Heart right ventricle (tissue), 16 donors: ENCODE results near the gene STARD7. TPM values are rescaled to one million over a fixed set of nuclear protein-coding genes. Genes with fewer than 3 reads are reported as not detected.

Source experiments
- ATAC-seq, 8 donors: fragments of 200-7000 bp; cut with Tn5 transposase; one replicate each; pipeline ENCODE4 v1.9.1; 2020; ENCODE audit warnings: mild to moderate bottlenecking in 8 of 8, moderate library complexity in 8 of 8, moderate number of reproducible peaks in 1 of 8
- DNase-seq, 2 donors: peaks; one replicate each; pipeline ENCODE4 v3.0.0-alpha.2; 2020
- H3K27ac ChIP-seq, 10 donors: fragments of 200-600 bp; sonication (generic) in 2 of 10; one replicate each; pipeline versions ENCODE4 v1.5.0 to v1.8.0; 2020 to 2022; ENCODE audit warnings: mild to moderate bottlenecking in 3 of 10
- H3K27me3 ChIP-seq, 7 donors: fragments of 200-600 bp; one replicate each; pipeline ENCODE4 v1.8.0; 2021 to 2022; ENCODE audit warnings: mild to moderate bottlenecking in 2 of 7
- H3K36me3 ChIP-seq, 9 donors: fragments of 200-600 bp; sonication (generic) in 1 of 9; one replicate each; pipeline versions ENCODE4 v1.5.0 to v1.8.0; 2020 to 2022; ENCODE audit warnings: mild to moderate bottlenecking in 2 of 9
- H3K4me1 ChIP-seq, 9 donors: fragments of 200-600 bp; sonication (generic) in 1 of 9; one replicate each; pipeline versions ENCODE4 v1.5.0 to v1.8.0; 2020 to 2022; ENCODE audit warnings: mild to moderate bottlenecking in 4 of 9
- H3K4me3 ChIP-seq, 10 donors: fragments of 200-600 bp; sonication (generic) in 2 of 10; one replicate each; pipeline versions ENCODE4 v1.5.0 to v1.8.0; 2020 to 2022; ENCODE audit warnings: mild to moderate bottlenecking in 7 of 10, moderate library complexity in 2 of 10
- H3K9me3 ChIP-seq, 11 donors: fragments of 200-600 bp in 10 of 11; sonication (generic) in 2 of 11; one replicate each; pipeline versions ENCODE4 v1.5.0 to v1.8.0; 2013 to 2022; ENCODE audit warnings: mild to moderate bottlenecking in 2 of 11, control low read depth in 1 of 11, moderate library complexity in 1 of 11
- CTCF ChIP-seq, 9 donors: fragments of 200-600 bp; sonication (generic) in 2 of 9; IDR thresholded peaks; one replicate each; pipeline versions ENCODE4 v1.5.0 to v1.8.0; 2021 to 2022; ENCODE audit warnings: antibody characterized with exemption in 9 of 9, mild to moderate bottlenecking in 5 of 9, moderate library complexity in 1 of 9
- WGBS, 2 donors: extraction: QIAGEN DNeasy Blood & Tissue Kit; methylation state at CpG; one replicate each; pipeline ENCODE4 v1.1.7; 2013; ENCODE audit warnings: inconsistent platforms in 1 of 2; 5-methylcytosine and 5-hydroxymethylcytosine counted together
- intact Hi-C, 10 donors: fragments of 100-400 bp; cut with DNase I; formaldehyde crosslinking; loops; one replicate each; pipeline versions ENCODE4 v1.11.1 to v1.14.2; 2022
- polyA plus RNA-seq, 2 donors: library from polyadenylated mRNA; stranded (reverse); fragments of 200-250 nt; gene quantifications; one replicate each; pipeline ENCODE4 v1.2.3, GENCODE V29; 2013
- total RNA-seq, 10 donors: library from RNA; stranded (reverse); fragmentation: NEBNext Ultra II Directional in 3 of 10; extraction: Animal tissue kit (Norgen Biotek cat#: 25700) in 3 of 10; gene quantifications; one replicate each; pipeline versions ENCODE4 v1.2.1 to v1.2.4, GENCODE V29; 2021 to 2023
- donor health status: Arrhythmogenic right ventricular cardiomyopathy.
- donor health status: ischemic (EF 13 %, LVEDD 7.1; RV severe dilation, severe dysfunction).
- donor health status: healthy with polysubstance abuse.
- donor health status: DM: no; HTN: yes; CAD: no.
- donor health status: DM: no; HTN: no; CAD: no.
- donor health status: ischemic (EF 25% LVEDD 6.9; RV normal size, moderate dysfunction).
- donor health status: ischemic (EF 25% LVEDD 5.7; RV mildly dilated, moderate dysfunction).
- donor health status: healthy.
- donor health status: DM: yes; HTN: yes; CAD: no.
- donor health status: Ischemic cardiomyopathy.
- donor health status: ischemic (EF 35%, LVEDD 5.7; RV mildly dilated, moderate dysfunction).
- donor health status: nonischemic (EF 11% LVEDD 7.7; RV severe dilation, severe dysfunction).
- donor health status: DM: yes; HTN: yes; CAD: no.
- donor health status: PGD.
- donor health status: ischemic (EF 29% LVEDD 5.4; RV normal size, mild dysfunction).
- donor health status: nonischemic (EF 23%, LVEDD 6.1; RV moderate dilation, normal function).

The STARD7 gene
- total and polyA plus RNA-seq, 12 donors: 50.8 to 397 (median 191) TPM

- Histone ChIP-seq H3K4me3 (no peak overlapping the region), H3K36me3 (peaks cover 0 to 100% (median 68%) of the 10 kb centered on the region in 9 donors), H3K27me3 (no peaks in the 10 kb centered on the region), H3K9me3 (no peaks in the 10 kb centered on the region), H3K27ac (peak overlapping the region in 4 of 10 donors; percentile 46 to 79 (median 75)), H3K4me1 (peaks cover 0 to 60% (median 23%) of the 10 kb centered on the region in 9 donors)
- intact Hi-C loops: no loop called here
- no peak for TF ChIP-seq CTCF (IDR thresholded peaks at IDR 0.05)
- ATAC-seq (no peak), DNase-seq (no peak)
- WGBS, 2 donors: 94 to 96% methylated on average over 12 of the region's 12 CpGs
Observed at GRCh38 chr2:96188821-96189526, 19.7 kb downstream of the STARD7 start.

- Histone ChIP-seq H3K27me3 (no peaks in the 10 kb centered on the region), H3K27ac (peak overlapping the region; percentile 11 to 79 (median 60)), H3K4me3 (no peak overlapping the region), H3K36me3 (peaks cover 0 to 86% (median 58%) of the 10 kb centered on the region in 9 donors), H3K4me1 (peaks cover 0 to 43% (median 21%) of the 10 kb centered on the region in 9 donors), H3K9me3 (no peaks in the 10 kb centered on the region)
- 43 to 51% methylated on average over 5 of the region's 5 CpGs for WGBS, 2 donors
- TF ChIP-seq CTCF (IDR thresholded peaks at IDR 0.05): no peak
- no peak for DNase-seq
- ATAC-seq: peak in 6 of 8 donors; percentile 35 to 63 (median 48)
- intact Hi-C loops: no loop called here
Observed at GRCh38 chr2:96186562-96186961, 22.1 kb downstream of the STARD7 start.

- Histone ChIP-seq H3K4me3 (no peak overlapping the region), H3K4me1 (peaks cover 0 to 38% (median 17%) of the 10 kb centered on the region in 9 donors), H3K27me3 (no peaks in the 10 kb centered on the region), H3K36me3 (peaks cover 0 to 76% (median 48%) of the 10 kb centered on the region in 9 donors), H3K9me3 (no peaks in the 10 kb centered on the region), H3K27ac (peak overlapping the region in 3 of 10 donors; percentile 74 to 79 (median 76))
- ATAC-seq: no peak
- WGBS, 2 donors: 97 to 98% methylated on average over 1 of the region's 1 CpG
- no peak for TF ChIP-seq CTCF (IDR thresholded peaks at IDR 0.05)
- DNase-seq: no peak
- intact Hi-C loops: no loop called here
Observed at GRCh38 chr2:96185516-96185915, 23.1 kb downstream of the STARD7 start.

- peaks cover 0 to 70% (median 42%) of the 10 kb centered on the region in 9 donors for H3K36me3 ChIP-seq
Observed at GRCh38 chr2:96184989-96185388, 23.6 kb downstream of the STARD7 start.

More at GRCh38 chr2:96184989-96185388, 23.6 kb downstream of the STARD7 start:
- TF ChIP-seq CTCF (IDR thresholded peaks at IDR 0.05): no peak
- ATAC-seq (no peak), DNase-seq (no peak)
- Histone ChIP-seq H3K4me3 (no peak overlapping the region), H3K27ac (peak overlapping the region in 1 of 10 donors; percentile 74), H3K27me3 (no peaks in the 10 kb centered on the region), H3K9me3 (no peaks in the 10 kb centered on the region), H3K4me1 (peaks cover 0 to 38% (median 17%) of the 10 kb centered on the region in 9 donors)
- WGBS, 2 donors: 85 to 87% methylated on average over 8 of the region's 8 CpGs
- intact Hi-C loops: no loop called here
